Melanocyte of skin (primary cell): ENCODE results near the gene RNF5. TPM values are rescaled to one million over a fixed set of nuclear protein-coding genes. Genes with fewer than 3 reads are reported as not detected.

Experiments used
- small RNA-seq, 2 donors: library from RNA; depleted of rRNA; stranded (forward); fragments of <200 nt; gene quantifications; one replicate each; pipeline ENCODE3, GENCODE V24; 2012
- total RNA-seq, 2 donors: library from RNA; depleted of rRNA; stranded (reverse); fragments of >200 nt; gene quantifications; 2 replicates each; pipeline ENCODE4 v1.2.3, GENCODE V29; 2012

RNF5 gene
- total RNA-seq, result 10 to 100 TPM; 44.3 to 45.4 TPM

GRCh38 chr6:32177788-32178546 is at the start of gene RNF5:
Gene RNF5, plus strand, starts transcription at chr6:32178405. Its CDS starts 107 bp downstream, at chr6:32178512.

GRCh38 chr6:32151863-32152768 is 26.1 kb upstream of the RNF5 start, which contains the start of gene PRRT1:
Gene PRRT1, minus strand, starts transcription at chr6:32151939. Its CDS starts 112 bp downstream, at chr6:32151827.

GRCh38 chr6:32153564-32154513 is 24.4 kb upstream of the RNF5 start, which contains the start of gene PPT2:
Gene PPT2, plus strand, starts transcription at chr6:32154141. Its CDS starts 454 bp downstream, at chr6:32154595.

GRCh38 chr6:32164295-32164694 is 13.9 kb upstream of the RNF5 start, which contains the start of gene EGFL8:
Gene EGFL8, plus strand, starts transcription at chr6:32164595. Its CDS starts 1,571 bp downstream, at chr6:32166166.

GRCh38 chr6:32175711-32176475 is 2.3 kb upstream of the RNF5 start, which contains the start of gene AGPAT1:
Gene AGPAT1, minus strand, starts transcription at chr6:32176084. Its CDS starts 4,588 bp downstream, at chr6:32171496.

GRCh38 chr6:32184084-32184640 is 6.0 kb downstream of the RNF5 start, which contains the start of gene AGER:
Gene AGER, minus strand, starts transcription at chr6:32184253. Its CDS starts 31 bp downstream, at chr6:32184222.

GRCh38 chr6:32190054-32190851 is 12.0 kb downstream of the RNF5 start, which contains the start of gene PBX2:
Gene PBX2, minus strand, starts transcription at chr6:32190202. Its CDS starts 287 bp downstream, at chr6:32189915.

GRCh38 chr6:32192608-32193039 is 14.4 kb downstream of the RNF5 start, which contains the start of gene GPSM3:
Gene GPSM3, minus strand, starts transcription at chr6:32192643. Its CDS starts 130 bp downstream, at chr6:32192513.

GRCh38 chr6:32223258-32224235 is 45.3 kb downstream of the RNF5 start, which contains the start of gene NOTCH4:
Gene NOTCH4, minus strand, starts transcription at chr6:32224067. Its CDS starts 139 bp downstream, at chr6:32223928.

Small RNAs within 50 kb of the gene (small RNA-seq; reads per million reads assigned to genes)
- gene AL662884.1 (0 reads per million in 2 donors), gene MIR6833 (0 reads per million in 2 donors)

Other genes starting within 250 kb of the RNF5 start
- gene CFB, start 232.3 kb upstream of the RNF5 start, total RNA-seq, result 1 to 10 TPM; 1.7 to 4.1 TPM
- gene NELFE, start 219.4 kb upstream of the RNF5 start, total RNA-seq, result 100 to 1,000 TPM in 1 of 2 donors, 10 to 100 TPM in 1; 73.6 to 114 TPM
- 10 to 100 TPM; 50.6 to 54.4 TPM for gene SKIC2, start 219.2 kb upstream of the RNF5 start, total RNA-seq
- gene DXO, start 206.3 kb upstream of the RNF5 start, total RNA-seq, result 10 to 100 TPM; 13.1 to 16.0 TPM
- gene C4A, start 196.3 kb upstream of the RNF5 start, total RNA-seq, result 1 to 10 TPM in 1 of 2 donors, under 1 TPM in 1; 0.33 to 1.4 TPM
- gene C4B, start 163.6 kb upstream of the RNF5 start, total RNA-seq, result 1 to 10 TPM in 1 of 2 donors, under 1 TPM in 1; 0.67 to 1.4 TPM
- not detected for gene CYP21A2, start 140.0 kb upstream of the RNF5 start, total RNA-seq
- under 1 TPM; under 0.01 TPM for gene TNXB, start 69.1 kb upstream of the RNF5 start, total RNA-seq
- 10 to 100 TPM; 23.6 to 29.3 TPM for gene ATF6B, start 50.2 kb upstream of the RNF5 start, total RNA-seq
- gene FKBPL, start 48.1 kb upstream of the RNF5 start, total RNA-seq, result 10 to 100 TPM in 1 of 2 donors, 1 to 10 TPM in 1; 9.6 to 14.7 TPM
- under 1 TPM; 0.34 to 0.67 TPM for gene PRRT1, start 26.5 kb upstream of the RNF5 start, total RNA-seq
- 10 to 100 TPM; 50.0 to 60.2 TPM for gene PPT2, start 24.3 kb upstream of the RNF5 start, total RNA-seq
- 10 to 100 TPM; 31.6 to 55.4 TPM for gene EGFL8, start 13.8 kb upstream of the RNF5 start, total RNA-seq
- 10 to 100 TPM; 67.9 to 76.4 TPM for gene AGPAT1, start 2.3 kb upstream of the RNF5 start, total RNA-seq
- under 1 TPM; under 0.01 to 0.69 TPM for gene AGER, start 5.8 kb downstream of the RNF5 start, total RNA-seq
- 10 to 100 TPM; 33.0 to 36.3 TPM for gene PBX2, start 11.8 kb downstream of the RNF5 start, total RNA-seq
- 10 to 100 TPM in 1 of 2 donors, 1 to 10 TPM in 1; 8.6 to 13.3 TPM for gene GPSM3, start 14.2 kb downstream of the RNF5 start, total RNA-seq
- gene NOTCH4, start 45.7 kb downstream of the RNF5 start, total RNA-seq, result 1 to 10 TPM; 2.8 to 3.0 TPM
- gene TSBP1, start 193.5 kb downstream of the RNF5 start, total RNA-seq, result not detected
- gene BTNL2, start 228.8 kb downstream of the RNF5 start, total RNA-seq, result not detected